Retina (tissue), 1 donor: ENCODE data around the gene DNAJC10.
"Not testable (repeated sequence)": the region's sequence is repeated elsewhere in the genome, so short reads cannot be mapped to it uniquely, and the experiment has no call there.

ENCODE experiments used
- DNase-seq: peaks from one replicate; pipeline ENCODE4 v3.0.0-alpha.2; 2016

DNAJC10 gene

GRCh38 chr2:182728014-182728413 lies 12.0 kb downstream of the DNAJC10 start:
- DNase-seq, result no peak

- DNase-seq, result no peak
Measured at GRCh38 chr2:182729710-182730339, 13.8 kb downstream of the DNAJC10 start.

DNA sequence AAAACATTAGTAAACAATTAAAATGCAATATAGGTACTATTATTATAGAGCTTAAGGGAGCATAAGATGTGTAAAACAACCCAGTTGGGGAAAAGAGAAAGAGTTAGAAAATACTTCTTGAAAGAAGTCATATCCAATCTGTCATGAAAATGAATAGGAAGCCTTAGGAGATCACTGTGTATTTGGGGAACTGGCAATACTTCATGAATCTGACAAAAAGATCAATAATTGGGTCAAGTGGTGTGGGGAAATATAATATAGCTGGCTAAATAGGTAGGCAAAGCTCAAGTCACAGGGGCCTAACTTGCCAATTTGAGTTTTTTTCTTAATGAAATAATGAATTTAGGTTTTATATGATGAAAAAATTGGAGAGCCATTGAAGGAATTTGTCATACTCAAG lies 14.4 kb downstream of the DNAJC10 start:
- DNase-seq, result no peak

DNA sequence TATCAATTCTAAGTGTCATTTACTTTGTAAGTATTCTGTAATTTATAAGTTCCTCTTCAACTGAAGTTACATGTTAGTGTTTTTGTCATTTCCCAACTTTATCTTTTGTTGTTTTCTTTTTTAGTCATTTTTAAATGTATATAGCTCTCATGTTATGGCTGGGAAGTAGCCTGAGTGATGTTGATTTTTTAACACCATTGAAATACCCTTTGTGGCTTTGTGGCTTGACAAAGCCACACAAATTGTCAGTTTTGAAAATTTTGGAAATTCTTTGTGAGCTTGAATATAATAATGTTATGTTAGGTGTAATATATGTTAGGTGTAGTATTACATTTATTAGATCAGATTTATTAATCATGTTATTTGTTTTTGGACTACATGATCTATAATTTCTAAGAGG lies 16.7 kb downstream of the DNAJC10 start:
- no peak for DNase-seq

DNA sequence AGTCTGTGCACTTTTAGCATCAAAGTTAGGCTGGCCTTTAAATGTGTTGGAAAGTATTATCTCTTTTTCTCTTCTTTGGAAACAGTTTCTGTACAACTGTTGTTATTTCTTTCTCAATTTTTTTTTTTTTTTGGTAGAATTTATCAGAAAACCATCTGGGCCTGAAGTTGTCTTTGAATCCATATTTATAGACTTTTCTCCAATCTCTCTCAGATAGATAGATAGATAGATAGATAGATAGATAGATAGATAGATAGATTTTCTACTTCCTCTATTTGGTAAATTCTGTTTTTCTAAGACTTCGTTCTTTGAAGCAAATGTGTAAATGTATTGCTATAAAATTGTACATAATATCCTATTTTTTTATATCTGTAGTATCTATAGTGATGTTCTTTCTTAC lies 17.5 kb downstream of the DNAJC10 start:
- no peak for DNase-seq

- not testable (repeated sequence) for DNase-seq
Measured at GRCh38 chr2:182736856-182737255, 20.8 kb downstream of the DNAJC10 start.

- no peak for DNase-seq
Measured at GRCh38 chr2:182740701-182741100, 24.6 kb downstream of the DNAJC10 start.

DNA sequence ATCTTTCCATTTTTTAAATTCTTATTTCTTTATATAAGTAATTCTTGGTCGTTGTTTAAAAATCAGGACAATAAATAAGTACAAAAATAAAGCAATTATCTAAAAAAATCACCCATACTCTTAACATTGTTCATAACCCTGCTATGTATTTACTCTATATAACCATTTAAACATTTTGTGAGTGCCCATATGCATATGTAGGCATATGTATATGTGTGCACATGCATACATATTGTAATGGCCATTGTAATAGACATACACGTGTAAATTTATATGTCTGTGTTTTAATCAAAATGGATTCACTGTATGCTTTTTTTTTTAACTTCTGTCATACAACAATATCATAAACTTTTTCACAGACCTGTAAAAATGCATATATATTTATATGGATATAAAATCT lies 25.6 kb downstream of the DNAJC10 start:
- no peak for DNase-seq

DNA sequence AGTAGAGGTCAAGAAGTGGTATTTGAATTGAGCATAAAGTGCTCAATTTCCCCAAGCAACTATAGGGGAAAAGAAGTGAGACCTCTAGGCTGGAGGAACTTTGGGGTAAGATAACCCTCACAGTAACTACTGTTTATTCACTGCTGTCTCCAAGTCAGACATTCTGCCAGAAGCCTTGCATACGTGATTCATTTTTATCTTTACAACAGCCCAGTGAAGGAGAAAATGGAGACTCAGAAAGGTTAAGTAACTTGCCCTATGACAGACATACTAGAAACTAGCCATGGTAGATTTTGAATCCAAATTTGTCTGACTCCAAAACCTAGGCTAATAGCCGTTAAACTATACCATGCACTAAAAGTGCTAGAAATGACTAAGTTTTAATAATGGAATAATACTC lies 28.4 kb downstream of the DNAJC10 start:
- no peak for DNase-seq

GRCh38 chr2:182745061-182745460 lies 29.0 kb downstream of the DNAJC10 start:
- no peak for DNase-seq

DNA sequence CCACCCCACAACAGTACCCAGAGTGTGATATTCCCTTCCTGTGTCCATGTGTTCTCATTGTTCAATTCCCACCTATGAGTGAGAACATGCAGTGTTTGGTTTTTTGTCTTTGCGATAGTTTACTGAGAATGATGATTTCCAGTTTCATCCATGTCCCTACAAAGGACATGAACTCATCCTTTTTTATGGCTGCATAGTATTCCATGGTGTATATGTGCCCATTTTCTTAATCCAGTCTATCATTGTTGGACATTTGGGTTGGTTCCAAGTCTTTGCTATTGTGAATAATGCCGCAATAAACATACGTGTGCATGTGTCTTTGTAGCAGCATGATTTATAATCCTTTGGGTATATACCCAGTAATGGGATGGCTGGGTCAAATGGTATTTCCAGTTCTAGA lies 29.8 kb downstream of the DNAJC10 start:
- DNase-seq, result not testable (repeated sequence)

DNA sequence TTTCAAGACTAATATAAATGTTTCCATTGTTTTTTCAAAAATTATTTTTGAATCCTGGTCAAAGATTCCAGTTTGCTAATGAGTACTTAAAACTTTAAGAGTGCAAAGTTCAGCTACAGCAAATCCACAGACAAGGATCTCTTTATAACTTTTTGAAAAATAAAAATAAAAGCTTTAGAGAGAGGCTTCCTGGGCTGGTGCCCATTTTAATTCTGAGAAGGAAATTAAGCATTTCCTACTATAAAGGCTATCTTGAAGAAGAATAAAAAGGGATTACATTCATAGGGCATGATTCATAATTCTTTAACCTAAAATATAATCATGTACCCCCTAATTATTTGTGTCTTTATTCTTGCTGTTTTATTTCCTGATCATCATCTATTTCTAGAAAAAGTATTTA lies 38.2 kb downstream of the DNAJC10 start:
- no peak for DNase-seq

GRCh38 chr2:182758379-182758778 lies 42.3 kb downstream of the DNAJC10 start:
- DNase-seq, result no peak

DNA sequence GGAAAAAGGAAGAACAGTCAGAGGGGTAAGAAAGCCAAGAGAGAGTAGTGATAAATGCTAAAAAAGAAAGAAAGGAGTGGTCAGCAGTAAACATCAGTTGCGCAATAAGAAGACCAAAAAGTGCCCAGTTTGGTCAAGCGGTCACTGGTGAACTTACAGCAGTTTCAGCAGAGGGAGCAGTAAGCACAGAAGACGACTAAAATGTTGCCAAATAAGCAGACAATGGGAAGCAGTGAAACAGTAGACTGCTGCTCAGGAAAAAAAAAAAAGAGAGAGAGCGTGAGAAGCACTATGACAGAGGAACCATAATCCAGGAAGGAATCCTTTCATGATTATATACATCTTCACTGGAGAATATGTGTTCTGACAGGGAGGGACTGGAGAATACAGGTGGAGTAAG lies 45.8 kb downstream of the DNAJC10 start:
- DNase-seq, result no peak

DNA sequence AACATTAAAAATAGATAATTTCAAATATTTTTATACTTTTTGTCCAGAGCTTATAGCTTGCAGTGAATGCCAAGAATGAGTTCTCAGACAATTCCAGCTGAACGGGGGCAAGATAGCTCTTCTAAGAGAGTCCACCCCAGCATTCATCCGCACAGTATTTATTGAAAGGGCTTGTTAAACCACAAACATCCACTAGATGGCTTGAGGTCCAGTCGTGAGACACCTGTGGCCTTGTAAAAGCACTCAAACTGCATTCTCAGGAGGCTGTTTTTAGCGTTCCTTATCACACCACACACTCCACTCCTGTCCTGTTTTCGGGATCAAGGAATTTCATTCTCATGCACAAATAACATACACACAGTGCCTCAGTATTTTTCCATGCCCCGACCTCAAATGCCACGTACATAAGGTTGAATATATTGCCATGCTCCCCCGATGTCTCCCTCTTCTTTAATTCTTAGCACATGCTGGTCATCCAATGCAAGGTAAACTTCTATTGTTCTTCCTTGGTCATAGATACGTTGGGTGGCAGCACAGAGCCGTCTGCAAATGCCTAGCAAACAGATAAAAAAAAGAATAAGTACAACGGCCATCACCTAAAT lies 47.4 kb downstream of the DNAJC10 start:
- DNase-seq, result peak; percentile 22

GRCh38 chr2:182766626-182767025 lies 50.6 kb downstream of the DNAJC10 start:
- DNase-seq, result no peak

DNA sequence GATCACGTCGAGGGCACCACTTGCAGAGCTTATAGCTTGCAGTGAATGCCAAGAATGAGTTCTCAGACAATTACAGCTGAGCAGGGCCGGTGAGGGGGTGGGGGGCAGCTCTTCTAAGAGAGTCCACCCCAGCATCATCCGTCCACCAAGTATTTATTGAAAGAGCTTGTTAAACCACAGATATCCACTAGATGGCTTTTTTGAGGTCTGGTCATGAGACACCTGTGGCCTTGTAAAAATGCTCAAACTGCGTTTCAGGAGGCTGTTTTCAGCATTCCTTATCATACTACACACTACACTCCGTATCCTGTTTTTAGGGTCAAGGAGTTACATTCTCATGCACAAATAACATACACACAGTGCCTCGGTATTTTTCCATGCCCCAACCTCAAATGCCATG lies 51.5 kb downstream of the DNAJC10 start:
- DNase-seq, result no peak

DNA sequence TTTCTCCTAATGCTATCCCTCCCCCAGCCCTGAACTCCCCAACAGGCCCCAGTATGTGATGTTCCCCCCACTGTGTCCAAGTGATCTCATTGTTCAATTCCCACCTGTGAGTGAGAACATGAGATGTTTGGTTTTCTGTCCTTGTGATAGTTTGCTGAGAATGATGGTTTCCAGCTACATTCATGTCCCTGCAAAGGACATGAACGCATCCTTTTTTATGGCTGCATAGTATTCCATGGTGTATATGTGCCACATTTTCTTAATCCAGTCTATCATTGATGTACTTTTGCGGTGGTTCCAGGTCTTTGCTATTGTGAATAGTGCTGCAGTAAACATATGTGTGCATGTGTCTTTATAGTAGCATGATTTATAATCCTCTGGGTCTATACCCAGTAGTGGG lies 52.9 kb downstream of the DNAJC10 start:
- DNase-seq, result not testable (repeated sequence)

- no peak for DNase-seq
Measured at GRCh38 chr2:182779323-182779722, 63.3 kb downstream of the DNAJC10 start.

DNA sequence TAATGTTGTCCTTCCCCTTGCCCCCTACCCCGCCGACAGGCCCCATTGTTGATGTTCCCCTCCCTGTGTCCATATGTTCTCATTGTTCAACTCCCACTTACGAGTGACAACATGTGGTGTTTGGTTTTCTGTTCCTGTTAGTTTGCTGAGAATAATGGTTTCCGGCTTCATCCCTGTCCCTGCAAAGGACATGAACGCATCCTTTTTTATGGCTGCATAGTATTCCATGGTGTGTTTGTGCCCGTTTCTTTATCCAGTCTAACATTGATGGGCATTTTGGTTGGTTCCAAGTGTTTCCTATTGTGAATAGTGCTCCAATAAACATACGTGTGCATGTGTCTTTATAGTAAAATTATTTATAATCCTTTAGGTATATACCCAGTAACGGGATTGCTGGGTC lies 65.0 kb downstream of the DNAJC10 start:
- DNase-seq, result not testable (repeated sequence)

DNA sequence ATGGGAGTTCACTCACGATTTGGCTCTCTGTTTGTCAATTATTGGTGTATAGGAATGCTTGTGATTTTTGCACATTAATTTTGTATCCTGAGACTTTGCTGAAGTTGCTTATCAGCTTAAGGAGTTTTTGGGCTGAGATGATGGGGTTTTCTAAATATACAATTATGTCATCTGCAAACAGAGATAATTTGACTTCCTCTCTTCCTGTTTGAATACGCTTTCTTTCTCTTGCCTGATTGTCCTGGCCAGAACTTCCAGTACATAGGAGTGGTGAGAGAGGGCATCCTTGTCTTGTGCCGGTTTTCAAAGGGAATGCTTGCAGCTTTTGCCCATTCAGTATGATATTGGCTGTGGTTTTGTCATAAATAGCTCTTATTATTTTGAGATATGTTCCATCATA lies 66.6 kb downstream of the DNAJC10 start:
- DNase-seq, result not testable (repeated sequence)

GRCh38 chr2:182784058-182784706 lies 68.1 kb downstream of the DNAJC10 start:
- DNase-seq, result no peak

DNA sequence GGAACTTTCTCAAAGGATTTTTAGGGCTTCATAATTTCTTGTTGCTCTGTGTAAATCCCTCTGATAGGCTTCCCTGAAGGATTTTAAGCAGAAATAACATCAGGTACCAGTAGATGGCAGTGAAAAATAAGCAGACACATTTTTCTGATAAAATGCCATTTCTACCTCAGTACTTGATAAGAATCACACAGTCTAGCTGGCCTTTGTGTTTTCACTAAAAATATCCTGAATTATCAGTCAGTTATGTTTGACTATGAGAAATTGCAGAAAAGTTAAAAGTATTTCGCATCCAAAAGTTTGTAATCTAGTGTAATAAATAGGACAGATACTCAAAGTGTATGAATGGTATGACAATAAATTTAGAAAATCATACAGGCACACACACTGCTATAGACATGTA lies 68.7 kb downstream of the DNAJC10 start:
- peak; percentile 28 for DNase-seq

DNA sequence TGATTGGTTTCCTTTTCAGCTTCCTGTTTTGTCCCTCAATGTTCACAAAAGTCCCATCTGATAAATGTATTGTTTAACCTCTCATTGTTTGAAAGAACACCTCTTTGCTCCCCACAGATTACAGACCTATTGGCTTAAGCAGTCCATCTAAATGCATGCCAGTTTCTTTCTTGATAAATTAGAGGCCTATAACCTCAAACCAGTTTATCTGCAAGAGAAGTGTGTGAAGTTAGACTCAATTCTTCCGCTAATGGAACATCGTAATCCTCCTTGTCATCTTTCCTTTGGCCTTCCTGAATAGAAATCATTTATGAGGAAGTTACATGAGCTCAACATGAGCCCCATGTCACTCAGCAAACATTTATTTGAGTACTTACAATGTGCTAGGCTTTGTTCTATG lies 76.4 kb downstream of the DNAJC10 start:
- DNase-seq, result no peak

DNA sequence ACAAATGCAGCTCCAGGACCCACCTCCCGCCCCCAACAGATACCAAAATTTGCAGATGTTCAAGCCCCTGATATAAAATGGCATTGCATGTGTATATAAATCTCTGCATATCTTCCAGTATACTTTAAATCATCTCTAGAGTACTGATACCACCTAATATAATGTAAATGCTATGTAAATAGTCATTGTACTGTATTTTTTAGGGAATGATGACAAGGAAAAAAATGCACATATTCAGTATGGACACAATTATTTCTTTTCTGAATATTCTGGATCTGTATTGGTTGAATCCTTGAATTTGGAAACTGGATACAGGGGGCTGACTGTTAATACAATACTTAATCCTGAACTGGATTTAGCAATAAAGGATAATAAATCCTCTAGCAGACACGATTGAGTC lies 82.7 kb downstream of the DNAJC10 start:
- no peak for DNase-seq
